Pons (tissue), 1 donor: Measurements from ENCODE around the gene SPTBN4.
"Not testable (repeated sequence)": the region's sequence is repeated elsewhere in the genome, so short reads cannot be mapped to it uniquely, and the experiment has no call there.

ENCODE experiments used
- DNase-seq: peaks from one replicate; pipeline ENCODE4 v3.0.0-alpha.2; 2016; ENCODE audit warnings: low spot score

Gene SPTBN4

DNA sequence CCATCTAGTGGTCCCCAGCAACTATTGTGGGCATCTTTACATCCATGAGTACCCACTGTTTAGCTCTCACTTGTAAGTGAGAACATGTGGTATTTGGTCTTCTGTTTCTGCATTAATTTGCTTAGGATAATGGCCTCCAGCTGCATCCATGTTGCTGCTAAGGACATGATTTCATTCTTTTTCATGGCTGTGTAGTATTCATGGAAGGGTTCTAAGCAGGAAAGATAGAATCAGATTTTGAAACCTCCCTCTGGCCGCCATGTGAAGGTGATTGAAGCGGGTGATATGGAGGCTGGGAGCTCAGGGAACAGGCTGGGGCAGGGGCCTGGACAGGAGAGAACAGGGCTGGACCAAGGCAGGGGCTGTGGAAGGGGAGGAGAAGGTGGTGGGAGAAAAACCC is 154.5 kb downstream of the SPTBN4 start:
- no peak for DNase-seq

DNA sequence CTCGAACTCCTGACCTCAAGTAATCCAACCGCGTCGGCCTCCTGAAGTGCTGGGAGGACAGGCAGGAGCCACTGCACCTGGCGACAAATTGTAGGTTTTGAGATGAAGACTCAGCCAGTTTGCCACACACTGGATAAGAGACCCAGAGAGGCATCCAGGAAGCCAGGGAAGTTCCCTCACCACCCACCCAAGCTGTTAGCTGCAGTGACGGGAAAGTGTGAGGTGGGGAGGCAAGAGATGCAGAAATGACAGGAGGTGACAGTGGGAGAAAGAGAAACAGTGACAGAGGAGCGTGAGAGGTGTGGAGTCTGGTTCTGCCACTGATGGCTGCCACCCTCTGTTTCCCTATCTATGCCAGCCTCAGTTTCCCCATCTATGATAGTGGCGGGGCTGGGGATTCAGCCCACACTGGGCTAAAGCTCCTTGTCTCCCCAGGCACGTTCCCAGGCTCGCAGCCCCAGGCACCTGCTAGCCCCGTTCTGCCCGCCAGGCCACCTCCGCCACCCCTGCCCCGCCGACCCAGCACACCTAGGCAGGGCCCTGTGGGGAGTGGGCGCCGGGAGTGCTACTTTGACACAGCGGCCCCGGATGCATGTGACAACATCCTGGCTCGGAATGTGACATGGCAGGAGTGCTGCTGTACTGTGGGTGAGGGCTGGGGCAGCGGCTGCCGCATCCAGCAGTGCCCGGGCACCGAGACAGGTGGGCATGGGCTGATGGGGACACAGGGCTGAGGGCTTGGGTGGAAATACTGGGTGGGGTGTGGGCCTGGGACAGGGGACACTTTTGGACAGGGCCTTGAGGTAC is 155.4 kb downstream of the SPTBN4 start:
- DNase-seq: no peak

GRCh38 chr19:40622773-40623075 is 155.9 kb downstream of the SPTBN4 start:
- DNase-seq: no peak

DNA sequence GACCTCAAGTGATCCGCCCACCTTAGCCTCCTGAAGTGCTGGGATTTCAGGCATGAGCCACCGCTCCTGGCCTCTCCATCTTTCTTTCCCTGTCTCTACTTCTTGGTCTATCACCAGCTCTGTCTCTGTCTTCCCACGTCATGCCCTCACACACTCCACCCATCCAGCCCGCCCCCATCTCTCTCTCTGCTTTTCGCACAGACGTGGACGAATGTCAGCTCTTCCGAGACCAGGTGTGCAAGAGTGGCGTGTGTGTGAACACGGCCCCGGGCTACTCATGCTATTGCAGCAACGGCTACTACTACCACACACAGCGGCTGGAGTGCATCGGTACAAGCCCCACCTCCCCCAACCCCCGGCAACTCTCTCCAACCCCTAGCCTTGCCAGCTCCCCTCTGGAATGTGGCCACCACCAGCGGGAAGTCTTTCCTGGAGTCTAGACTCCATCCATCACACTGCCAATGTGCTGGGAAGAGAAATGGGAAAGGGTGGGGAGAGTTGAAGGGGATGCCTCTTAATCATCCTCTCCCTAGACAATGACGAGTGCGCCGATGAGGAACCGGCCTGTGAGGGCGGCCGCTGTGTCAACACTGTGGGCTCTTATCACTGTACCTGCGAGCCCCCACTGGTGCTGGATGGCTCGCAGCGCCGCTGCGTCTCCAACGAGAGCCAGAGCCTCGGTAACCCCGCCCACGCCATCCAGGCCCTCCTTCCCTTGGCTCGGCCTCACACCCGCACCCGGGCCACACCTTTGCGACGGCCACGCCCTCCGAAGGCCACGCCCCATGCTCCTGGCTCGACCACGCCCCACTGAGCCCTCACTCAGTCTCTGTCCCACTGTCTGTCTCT is 156.8 kb downstream of the SPTBN4 start:
- no peak for DNase-seq

DNA sequence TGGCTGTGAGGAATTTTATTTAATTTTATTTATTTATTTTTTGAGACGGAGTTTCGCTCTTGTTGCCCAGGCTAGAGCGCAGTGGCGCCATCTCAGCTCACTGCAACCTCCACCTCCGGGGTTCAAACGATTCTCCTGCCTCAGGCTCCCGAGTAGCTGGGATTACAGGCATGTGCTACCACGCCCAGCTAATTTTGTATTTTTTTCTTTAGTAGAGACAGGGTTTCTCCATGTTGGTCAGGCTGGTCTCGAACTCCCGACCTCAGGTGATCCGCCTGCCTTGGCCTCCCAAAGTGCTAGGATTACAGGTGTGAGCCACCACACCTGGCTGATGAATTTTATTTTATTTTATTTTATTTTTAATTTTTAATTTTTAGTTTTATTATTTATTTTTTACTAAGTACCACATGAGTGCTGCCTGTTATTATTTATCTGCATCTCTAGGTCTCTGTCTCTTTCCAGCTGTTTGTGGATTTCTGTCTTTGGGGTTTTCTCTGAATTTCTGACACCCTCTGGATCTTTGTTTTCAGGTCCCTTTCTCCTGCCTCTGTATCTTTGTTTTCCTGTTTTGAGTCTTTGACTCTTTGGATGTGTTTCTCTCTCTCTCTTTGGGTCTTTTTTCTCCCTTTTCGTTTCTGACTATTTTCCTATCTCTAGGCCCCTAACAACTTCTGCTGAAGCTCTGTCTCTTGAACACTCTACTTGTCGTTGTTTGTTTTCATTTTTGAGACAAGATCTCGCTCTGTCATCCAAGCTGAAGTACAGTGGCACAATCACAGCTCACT is 157.8 kb downstream of the SPTBN4 start:
- not testable (repeated sequence) for DNase-seq

- DNase-seq: no peak
Measured at GRCh38 chr19:40625406-40626120, 158.8 kb downstream of the SPTBN4 start.
